ENCODE results near the gene SEC14L3.

Gene SEC14L3

GRCh38 chr22:30444632-30445437 lies 27.0 kb downstream of the SEC14L3 start:
- peak in 3 of 6 experiments; percentile 1 to 24 (median 6) for DNase-seq

GRCh38 chr22:30441088-30441487 lies 30.7 kb downstream of the SEC14L3 start:
- no peak for DNase-seq

GRCh38 chr22:30439836-30440235 lies 32.0 kb downstream of the SEC14L3 start:
- no peak for DNase-seq

GRCh38 chr22:30439226-30439625 lies 32.6 kb downstream of the SEC14L3 start:
- no peak for DNase-seq

GRCh38 chr22:30438559-30438958 lies 33.3 kb downstream of the SEC14L3 start:
- DNase-seq, result no peak

GRCh38 chr22:30436196-30436595 lies 35.6 kb downstream of the SEC14L3 start:
- no peak for DNase-seq

- peak; percentile 77 to 96 (median 88) for DNase-seq
Measured at GRCh38 chr22:30435674-30436126, 36.1 kb downstream of the SEC14L3 start.

GRCh38 chr22:30434843-30435242 lies 37.0 kb downstream of the SEC14L3 start:
- DNase-seq, result peak in 2 of 6 experiments; percentile 10 to 19

GRCh38 chr22:30433773-30434172 lies 38.0 kb downstream of the SEC14L3 start:
- no peak for DNase-seq

GRCh38 chr22:30433227-30433626 lies 38.6 kb downstream of the SEC14L3 start:
- DNase-seq, result no peak

GRCh38 chr22:30432520-30432919 lies 39.3 kb downstream of the SEC14L3 start:
- no peak for DNase-seq

- no peak for DNase-seq
Measured at GRCh38 chr22:30432096-30432495, 39.7 kb downstream of the SEC14L3 start.

- no peak for DNase-seq
Measured at GRCh38 chr22:30430933-30431332, 40.9 kb downstream of the SEC14L3 start.

GRCh38 chr22:30429887-30430286 lies 41.9 kb downstream of the SEC14L3 start:
- no peak for DNase-seq

GRCh38 chr22:30427871-30428270 lies 43.9 kb downstream of the SEC14L3 start:
- no peak for DNase-seq

- DNase-seq, result peak; percentile 71 to 85 (median 78)
Measured at GRCh38 chr22:30426388-30427353, 45.1 kb downstream of the SEC14L3 start.

GRCh38 chr22:30425616-30426387 lies 46.0 kb downstream of the SEC14L3 start, which contains the start of gene MTFP1:
MTFP1 (plus strand) TSS chr22:30425768; CDS start chr22:30425880, 112 bp downstream.
- peak; percentile 9 to 70 (median 36) for DNase-seq

GRCh38 chr22:30425327-30425615 lies 46.5 kb downstream of the SEC14L3 start:
- DNase-seq, result no peak

- peak in 3 of 6 experiments; percentile 8 to 67 (median 54) for DNase-seq
Measured at GRCh38 chr22:30424534-30425326, 47.1 kb downstream of the SEC14L3 start.

GRCh38 chr22:30423959-30424533 lies 47.8 kb downstream of the SEC14L3 start:
- DNase-seq, result peak; percentile 91 to 99 (median 98)

- DNase-seq, result peak in 1 of 6 experiments; percentile 42
Measured at GRCh38 chr22:30423301-30423958, 48.4 kb downstream of the SEC14L3 start.

All from stimulated activated naive CD4-positive, alpha-beta T cell (primary cell).